ENCODE data around the gene VWC2. TPM values are rescaled to one million over a fixed set of nuclear protein-coding genes. Genes with fewer than 3 reads are reported as not detected.

VWC2 gene
- polyA plus RNA-seq (2011; rRNA removed) (not detected in 2 replicates), polyA minus RNA-seq (2011; rRNA and poly(A)+ RNA removed) (not detected in 2 replicates)

- ChIA-PET CTCF (no interaction called here), POLR2A (no interaction called here)
- DNase-seq (ENCODE audit: low read depth, low spot score), result no peak
- TF ChIP-seq CTCF (IDR thresholded peaks at IDR 0.05; ENCODE audit: low read depth, low read length), result no peak
- Histone ChIP-seq H3K27ac (ENCODE audit: low read depth, low read length) (no peak within 1 kb of the TSS), H3K9me3 (ENCODE audit: control insufficient read depth, insufficient read depth, low read length) (peaks cover 19% of the 10 kb centered on the region), H3K4me3 (ENCODE audit: low read depth, low read length) (no peak within 1 kb of the TSS), H3K27me3 (ENCODE audit: control insufficient read depth, insufficient read depth, low read length) (peaks cover 6% of the 10 kb centered on the region)
These were observed at the start of gene VWC2 for GRCh38 chr7:49773218-49773935. Gene VWC2, plus strand, starts transcription at chr7:49773638. Its CDS starts 1,798 bp downstream, at chr7:49775436.

GRCh38 chr7:49724071-49724470 is 49.4 kb upstream of the VWC2 start:
- TF ChIP-seq CTCF (IDR thresholded peaks at IDR 0.05; ENCODE audit: low read depth, low read length), result no peak
- H3K27ac ChIP-seq (ENCODE audit: low read depth, low read length), result no peak overlapping the region
- H3K27me3 ChIP-seq (ENCODE audit: control insufficient read depth, insufficient read depth, low read length), result no peaks in the 10 kb centered on the region
- no peak for DNase-seq (ENCODE audit: low read depth, low spot score)
- CTCF ChIA-PET, result no interaction called here
- POLR2A ChIA-PET, result no interaction called here
- H3K4me3 ChIP-seq (ENCODE audit: low read depth, low read length), result no peak overlapping the region
- peaks cover 5% of the 10 kb centered on the region; the same call in 1 of the 2 replicates for H3K9me3 ChIP-seq (ENCODE audit: control insufficient read depth, insufficient read depth, low read length)

- H3K27me3 ChIP-seq (ENCODE audit: control insufficient read depth, insufficient read depth, low read length), result no peaks in the 10 kb centered on the region
- ChIA-PET CTCF (no interaction called here), POLR2A (no interaction called here)
- H3K4me3 ChIP-seq (ENCODE audit: low read depth, low read length), result no peak overlapping the region
- H3K9me3 ChIP-seq (ENCODE audit: control insufficient read depth, insufficient read depth, low read length), result peaks cover 8% of the 10 kb centered on the region; the same call in 1 of the 2 replicates
- no peak for DNase-seq (ENCODE audit: low read depth, low spot score)
- TF ChIP-seq CTCF (IDR thresholded peaks at IDR 0.05; ENCODE audit: low read depth, low read length), result no peak
- no peak overlapping the region for H3K27ac ChIP-seq (ENCODE audit: low read depth, low read length)
These were observed 41.6 kb upstream of the VWC2 start for GRCh38 chr7:49731836-49732235.

GRCh38 chr7:49762666-49763065 is 10.8 kb upstream of the VWC2 start:
- H3K27ac ChIP-seq (ENCODE audit: low read depth, low read length), result no peak overlapping the region
- no peak overlapping the region for H3K4me3 ChIP-seq (ENCODE audit: low read depth, low read length)
- no peak for DNase-seq (ENCODE audit: low read depth, low spot score)
- POLR2A ChIA-PET, result no interaction called here
- TF ChIP-seq CTCF (IDR thresholded peaks at IDR 0.05; ENCODE audit: low read depth, low read length), result no peak
- no peaks in the 10 kb centered on the region for H3K27me3 ChIP-seq (ENCODE audit: control insufficient read depth, insufficient read depth, low read length)
- CTCF ChIA-PET, result no interaction called here
- H3K9me3 ChIP-seq (ENCODE audit: control insufficient read depth, insufficient read depth, low read length), result peaks cover 9% of the 10 kb centered on the region

- no peak overlapping the region for H3K4me3 ChIP-seq (ENCODE audit: low read depth, low read length)
- ChIA-PET POLR2A (no interaction called here), CTCF (no interaction called here)
- H3K27ac ChIP-seq (ENCODE audit: low read depth, low read length), result no peak overlapping the region
- no peak for DNase-seq (ENCODE audit: low read depth, low spot score)
- H3K27me3 ChIP-seq (ENCODE audit: control insufficient read depth, insufficient read depth, low read length), result no peaks in the 10 kb centered on the region
- no peak for TF ChIP-seq CTCF (IDR thresholded peaks at IDR 0.05; ENCODE audit: low read depth, low read length)
- H3K9me3 ChIP-seq (ENCODE audit: control insufficient read depth, insufficient read depth, low read length), result peaks cover 16% of the 10 kb centered on the region
These were observed 9.6 kb upstream of the VWC2 start for GRCh38 chr7:49763791-49764190.
